ENCODE data around the gene ASIC3.

Gene ASIC3

GRCh38 chr7:151056666-151057505, 8.6 kb downstream of the ASIC3 start:
- no peak for DNase-seq (ENCODE audit: low read depth)

- no peak for DNase-seq (ENCODE audit: low read depth)
These were observed 9.2 kb downstream of the ASIC3 start, which contains the start of gene CDK5 for GRCh38 chr7:151057506-151057988. Gene CDK5, minus strand, starts transcription at chr7:151057897. Its CDS starts 49 bp downstream, at chr7:151057848.

GRCh38 chr7:151057989-151058780, 9.9 kb downstream of the ASIC3 start:
- DNase-seq (ENCODE audit: low read depth) = peak; percentile 92

GRCh38 chr7:151058781-151059366, 10.5 kb downstream of the ASIC3 start:
- no peak for DNase-seq (ENCODE audit: low read depth)

GRCh38 chr7:151059367-151060112, 11.2 kb downstream of the ASIC3 start, which contains the start of gene SLC4A2:
Gene SLC4A2, plus strand, starts transcription at chr7:151059589. Its CDS starts 2,399 bp downstream, at chr7:151061988.
- peak; percentile 69 for DNase-seq (ENCODE audit: low read depth)

GRCh38 chr7:151060113-151060415, 11.7 kb downstream of the ASIC3 start:
- no peak for DNase-seq (ENCODE audit: low read depth)

- DNase-seq (ENCODE audit: low read depth) = no peak
These were observed 12.3 kb downstream of the ASIC3 start for GRCh38 chr7:151060416-151061212.

- DNase-seq (ENCODE audit: low read depth) = no peak
These were observed 13.1 kb downstream of the ASIC3 start for GRCh38 chr7:151061213-151062110.

GRCh38 chr7:151062111-151062398, 13.7 kb downstream of the ASIC3 start:
- no peak for DNase-seq (ENCODE audit: low read depth)

GRCh38 chr7:151062399-151063211, 14.3 kb downstream of the ASIC3 start:
- DNase-seq (ENCODE audit: low read depth) = no peak

GRCh38 chr7:151063212-151063561, 14.9 kb downstream of the ASIC3 start:
- DNase-seq (ENCODE audit: low read depth) = no peak

- DNase-seq (ENCODE audit: low read depth) = no peak
These were observed 16.1 kb downstream of the ASIC3 start for GRCh38 chr7:151064454-151064853.

GRCh38 chr7:151064993-151065392, 16.7 kb downstream of the ASIC3 start:
- no peak for DNase-seq (ENCODE audit: low read depth)

- no peak for DNase-seq (ENCODE audit: low read depth)
These were observed 17.2 kb downstream of the ASIC3 start for GRCh38 chr7:151065516-151065915.

- DNase-seq (ENCODE audit: low read depth) = no peak
These were observed 18.1 kb downstream of the ASIC3 start for GRCh38 chr7:151066273-151066974.

- DNase-seq (ENCODE audit: low read depth) = no peak
These were observed 19.9 kb downstream of the ASIC3 start for GRCh38 chr7:151068069-151068773.

GRCh38 chr7:151069841-151070573, 21.7 kb downstream of the ASIC3 start:
- DNase-seq (ENCODE audit: low read depth) = no peak
